ENCODE data around the gene KLHL29. TPM values are rescaled to one million over a fixed set of nuclear protein-coding genes. Genes with fewer than 3 reads are reported as not detected.

KLHL29 gene
- total RNA-seq, 1 experiment from 2014 or later = 2.4 TPM

DNA sequence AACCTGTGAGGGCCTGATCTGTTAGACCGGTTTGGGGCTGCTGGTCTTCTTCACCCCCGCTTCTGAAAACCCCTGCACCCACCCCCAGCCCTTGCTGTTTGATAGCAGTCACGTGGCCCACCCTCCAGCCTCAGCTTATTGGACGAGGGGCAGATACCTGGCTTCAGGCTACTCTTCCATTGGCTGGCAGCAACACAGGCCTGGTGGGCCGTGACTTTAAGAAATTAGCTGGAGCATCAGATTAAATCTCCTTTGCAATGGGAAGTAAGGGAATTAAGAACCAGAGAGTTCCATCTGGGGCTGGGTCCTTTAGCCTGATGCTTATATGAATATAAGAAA is 107.3 kb downstream of the KLHL29 start:
- H3K9me3 ChIP-seq (ENCODE audit: control insufficient read depth, low read depth, low read length) = no peaks in the 10 kb centered on the region
- no peak overlapping the region for H3K27ac ChIP-seq (ENCODE audit: insufficient read length, low read depth, low read length)
- TF ChIP-seq, protein P1, sequence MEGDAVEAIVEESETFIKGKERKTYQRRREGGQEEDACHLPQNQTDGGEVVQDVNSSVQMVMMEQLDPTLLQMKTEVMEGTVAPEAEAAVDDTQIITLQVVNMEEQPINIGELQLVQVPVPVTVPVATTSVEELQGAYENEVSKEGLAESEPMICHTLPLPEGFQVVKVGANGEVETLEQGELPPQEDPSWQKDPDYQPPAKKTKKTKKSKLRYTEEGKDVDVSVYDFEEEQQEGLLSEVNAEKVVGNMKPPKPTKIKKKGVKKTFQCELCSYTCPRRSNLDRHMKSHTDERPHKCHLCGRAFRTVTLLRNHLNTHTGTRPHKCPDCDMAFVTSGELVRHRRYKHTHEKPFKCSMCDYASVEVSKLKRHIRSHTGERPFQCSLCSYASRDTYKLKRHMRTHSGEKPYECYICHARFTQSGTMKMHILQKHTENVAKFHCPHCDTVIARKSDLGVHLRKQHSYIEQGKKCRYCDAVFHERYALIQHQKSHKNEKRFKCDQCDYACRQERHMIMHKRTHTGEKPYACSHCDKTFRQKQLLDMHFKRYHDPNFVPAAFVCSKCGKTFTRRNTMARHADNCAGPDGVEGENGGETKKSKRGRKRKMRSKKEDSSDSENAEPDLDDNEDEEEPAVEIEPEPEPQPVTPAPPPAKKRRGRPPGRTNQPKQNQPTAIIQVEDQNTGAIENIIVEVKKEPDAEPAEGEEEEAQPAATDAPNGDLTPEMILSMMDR (conservative IDR thresholded peaks at IDR 0.05) = no peak
- no peak overlapping the region for H4K5ac ChIP-seq (ENCODE audit: insufficient read length, low read depth, low read length)
- H2AFZ ChIP-seq (ENCODE audit: low read length) = no peak overlapping the region
- no peaks in the 10 kb centered on the region for H3K36me3 Mint-ChIP-seq (ENCODE audit: insufficient read depth in 1 of 3, low read depth in 3 of 3)
- H2BK20ac ChIP-seq (ENCODE audit: low read depth, low read length, poor library complexity, severe bottlenecking) = no peak overlapping the region
- H4K8ac ChIP-seq (replicated peaks; ENCODE audit: insufficient read length, low read depth, low read length) = no peak overlapping the region
- WGBS (ENCODE audit: extremely low coverage, insufficient read length, low lambda C conversion rate) = no CpG with 5 or more reads among the region's 5 CpGs
- no peak overlapping the region for H2BK12ac ChIP-seq (ENCODE audit: insufficient read length, low read depth, low read length)
- no peaks in the 10 kb centered on the region for H3K79me2 ChIP-seq (ENCODE audit: insufficient read depth, low read length)
- H2BK120ac ChIP-seq (ENCODE audit: low read depth, low read length, poor library complexity, severe bottlenecking) = no peak overlapping the region
- H3K9ac ChIP-seq (ENCODE audit: extremely low read depth, insufficient read length, low read length) = no peak overlapping the region
- H2AK5ac ChIP-seq (ENCODE audit: insufficient read length, low read length) = no peak overlapping the region
- no peaks in the 10 kb centered on the region for H3K9me3 Mint-ChIP-seq
- no peak overlapping the region for H3K4me2 ChIP-seq (ENCODE audit: insufficient read depth, insufficient read length, low read length)
- no peak overlapping the region for H3T11ph ChIP-seq (ENCODE audit: low read length)
- peaks cover 7% of the 10 kb centered on the region; the same call in 1 of the 2 replicates for H3K4me1 ChIP-seq (ENCODE audit: insufficient read depth, low read length)
- H3K27ac Mint-ChIP-seq = no peak overlapping the region; a peak in 1 of 7 replicates
- no peaks in the 10 kb centered on the region for H3K23me2 ChIP-seq (ENCODE audit: insufficient read length, low read depth, low read length, poor library complexity, severe bottlenecking)
- no peak overlapping the region for H3K23ac ChIP-seq (ENCODE audit: insufficient read length, low read depth, low read length)
- no peak overlapping the region for H2BK5ac ChIP-seq (ENCODE audit: insufficient read length, low read length)
- no peak overlapping the region for H3K4ac ChIP-seq (ENCODE audit: low read depth, low read length)
- H3K79me1 ChIP-seq (ENCODE audit: insufficient read depth, low read depth, low read length, poor library complexity, severe bottlenecking) = no peaks in the 10 kb centered on the region
- H4K91ac ChIP-seq (ENCODE audit: insufficient read length, low read depth, low read length) = no peak overlapping the region
- H3K4me1 Mint-ChIP-seq = peaks cover 31 to 33% of the 10 kb centered on the region in 2 experiments
- no peak overlapping the region for H3K14ac ChIP-seq (ENCODE audit: insufficient read depth, low read length)
- no peaks in the 10 kb centered on the region; the same call in 1 of the 2 replicates for H3K27me3 ChIP-seq (ENCODE audit: insufficient read depth, low read length)
- H2BK15ac ChIP-seq (ENCODE audit: low read depth, low read length) = no peak overlapping the region
- no peaks in the 10 kb centered on the region for H4K20me1 ChIP-seq (ENCODE audit: control insufficient read depth, insufficient read depth, insufficient read length)
- no peak overlapping the region for H3K56ac ChIP-seq (ENCODE audit: insufficient read length, low read depth, low read length)
- no peaks in the 10 kb centered on the region; the same call in 1 of the 2 replicates for H3K27me3 Mint-ChIP-seq (ENCODE audit: low read depth)
- H3K4me3 Mint-ChIP-seq = no peak overlapping the region
- no peak overlapping the region for H3K18ac ChIP-seq (ENCODE audit: insufficient read length, low read depth, low read length)
- DNase-seq = no peak
